ENCODE measurements around the gene RNF215.
"Not testable (repeated sequence)": the region's sequence is repeated elsewhere in the genome, so short reads cannot be mapped to it uniquely, and the experiment has no call there.

Gene RNF215

GRCh38 chr22:30414525-30415047 is 27.4 kb upstream of the RNF215 start:
- in situ Hi-C loops (cut with HindIII; ENCODE audit: low pct_unique_long_range_greater_than_20kb, low sequenced_read_pairs) = no loop called here
- no peak for TF ChIP-seq JUND (IDR thresholded peaks at IDR 0.05; ENCODE audit: low read depth)
- DNase-seq (ENCODE audit: low read depth in 1 of 2, low spot score in 1 of 2) = no peak

- in situ Hi-C loops (cut with HindIII; ENCODE audit: low pct_unique_long_range_greater_than_20kb, low sequenced_read_pairs) = no loop called here
- DNase-seq (ENCODE audit: low read depth in 1 of 2, low spot score in 1 of 2) = no peak
- TF ChIP-seq JUND (IDR thresholded peaks at IDR 0.05; ENCODE audit: low read depth) = no peak
Measured at GRCh38 chr22:30413745-30414524, 26.7 kb upstream of the RNF215 start.

- in situ Hi-C loops (cut with HindIII; ENCODE audit: low pct_unique_long_range_greater_than_20kb, low sequenced_read_pairs) = no loop called here
- no peak for DNase-seq (ENCODE audit: low read depth in 1 of 2, low spot score in 1 of 2)
Measured at GRCh38 chr22:30413001-30413400, 25.8 kb upstream of the RNF215 start.

GRCh38 chr22:30411780-30412179 is 24.6 kb upstream of the RNF215 start:
- in situ Hi-C loops (cut with HindIII; ENCODE audit: low pct_unique_long_range_greater_than_20kb, low sequenced_read_pairs) = no loop called here
- DNase-seq (ENCODE audit: low read depth in 1 of 2, low spot score in 1 of 2) = no peak
- no peak for TF ChIP-seq JUND (IDR thresholded peaks at IDR 0.05; ENCODE audit: low read depth)

More at GRCh38 chr22:30413001-30413400, 25.8 kb upstream of the RNF215 start:
- no peak for TF ChIP-seq JUND (IDR thresholded peaks at IDR 0.05; ENCODE audit: low read depth)

- peak in 1 of 2 experiments; percentile 48 for DNase-seq (ENCODE audit: low read depth in 1 of 2, low spot score in 1 of 2)
- TF ChIP-seq JUND (IDR thresholded peaks at IDR 0.05; ENCODE audit: low read depth) = no peak
- in situ Hi-C loops (cut with HindIII; ENCODE audit: low pct_unique_long_range_greater_than_20kb, low sequenced_read_pairs) = no loop called here
Measured at GRCh38 chr22:30408388-30409102, 21.3 kb upstream of the RNF215 start.

GRCh38 chr22:30406400-30406799 is 19.2 kb upstream of the RNF215 start:
- in situ Hi-C loops (cut with HindIII; ENCODE audit: low pct_unique_long_range_greater_than_20kb, low sequenced_read_pairs) = no loop called here
- DNase-seq (ENCODE audit: low read depth in 1 of 2, low spot score in 1 of 2) = no peak
- no peak for TF ChIP-seq JUND (IDR thresholded peaks at IDR 0.05; ENCODE audit: low read depth)

- DNase-seq (ENCODE audit: low read depth in 1 of 2, low spot score in 1 of 2) = no peak
- in situ Hi-C loops (cut with HindIII; ENCODE audit: low pct_unique_long_range_greater_than_20kb, low sequenced_read_pairs) = no loop called here
- no peak for TF ChIP-seq JUND (IDR thresholded peaks at IDR 0.05; ENCODE audit: low read depth)
Measured at GRCh38 chr22:30405731-30406130, 18.5 kb upstream of the RNF215 start.

GRCh38 chr22:30404307-30404706 is 17.1 kb upstream of the RNF215 start:
- no peak for TF ChIP-seq JUND (IDR thresholded peaks at IDR 0.05; ENCODE audit: low read depth)
- no peak for DNase-seq (ENCODE audit: low read depth in 1 of 2, low spot score in 1 of 2)
- in situ Hi-C loops (cut with HindIII; ENCODE audit: low pct_unique_long_range_greater_than_20kb, low sequenced_read_pairs) = no loop called here

GRCh38 chr22:30402766-30403104 is 15.5 kb upstream of the RNF215 start:
- DNase-seq (ENCODE audit: low read depth in 1 of 2, low spot score in 1 of 2); in situ Hi-C loops (cut with HindIII; ENCODE audit: low pct_unique_long_range_greater_than_20kb, low sequenced_read_pairs): not testable (repeated sequence)

- in situ Hi-C loops (cut with HindIII; ENCODE audit: low pct_unique_long_range_greater_than_20kb, low sequenced_read_pairs) = no loop called here
- DNase-seq (ENCODE audit: low read depth in 1 of 2, low spot score in 1 of 2) = no peak
- no peak for TF ChIP-seq JUND (IDR thresholded peaks at IDR 0.05; ENCODE audit: low read depth)
Measured at GRCh38 chr22:30402028-30402765, 15.0 kb upstream of the RNF215 start.

- in situ Hi-C loops (cut with HindIII; ENCODE audit: low pct_unique_long_range_greater_than_20kb, low sequenced_read_pairs); DNase-seq (ENCODE audit: low read depth in 1 of 2, low spot score in 1 of 2): not testable (repeated sequence)
Measured at GRCh38 chr22:30401024-30401423, 13.8 kb upstream of the RNF215 start.

- DNase-seq (ENCODE audit: low read depth in 1 of 2, low spot score in 1 of 2) = no peak
- TF ChIP-seq JUND (IDR thresholded peaks at IDR 0.05; ENCODE audit: low read depth) = no peak
- in situ Hi-C loops (cut with HindIII; ENCODE audit: low pct_unique_long_range_greater_than_20kb, low sequenced_read_pairs) = no loop called here
Measured at GRCh38 chr22:30400159-30400558, 12.9 kb upstream of the RNF215 start.

- in situ Hi-C loops (cut with HindIII; ENCODE audit: low pct_unique_long_range_greater_than_20kb, low sequenced_read_pairs) = no loop called here
- DNase-seq (ENCODE audit: low read depth in 1 of 2, low spot score in 1 of 2) = no peak
- no peak for TF ChIP-seq JUND (IDR thresholded peaks at IDR 0.05; ENCODE audit: low read depth)
Measured at GRCh38 chr22:30399718-30400117, 12.5 kb upstream of the RNF215 start.

Data from T47D (cell line).